HFFc6 (cell line): ENCODE data around the gene ABHD16B. TPM values are rescaled to one million over a fixed set of nuclear protein-coding genes. Genes with fewer than 3 reads are reported as not detected.
A peak's percentile ranks its signal among the peaks of the same experiment; 100 is the strongest.

ENCODE experiments used
- DNase-seq: peaks from one replicate; pipeline ENCODE4 v3.0.0-alpha.2; 2018
- H3K27ac Mint-ChIP-seq: 2 replicates; pipeline ENCODE4 v1.8.0; 2020; ENCODE audit warnings: mild to moderate bottlenecking, mixed read lengths
- H3K27me3 Mint-ChIP-seq: 2 replicates; pipeline ENCODE4 v1.8.0; 2021; ENCODE audit warnings: mild to moderate bottlenecking, moderate library complexity, mixed read lengths; ENCODE audit not compliant: insufficient read depth
- H3K36me3 Mint-ChIP-seq: 2 replicates; pipeline ENCODE4 v1.8.0; 2021; ENCODE audit warnings: low read depth, mixed read lengths
- H3K4me1 Mint-ChIP-seq: 2 replicates; pipeline ENCODE4 v1.8.0; 2020; ENCODE audit warnings: low read depth, mixed read lengths
- H3K4me3 Mint-ChIP-seq: 2 replicates; pipeline ENCODE4 v1.8.0; 2020; ENCODE audit warnings: mild to moderate bottlenecking, moderate library complexity, mixed read lengths
- H3K9me3 Mint-ChIP-seq: 2 replicates; pipeline ENCODE4 v1.8.0; 2020; ENCODE audit warnings: mild to moderate bottlenecking, mixed read lengths
- CTCF ChIP-seq: fragments of 200-600 bp; sonication (generic); IDR thresholded peaks from 2 replicates; pipeline ENCODE4 v1.5.0; 2021; ENCODE audit warnings: antibody characterized with exemption, mild to moderate bottlenecking
- total RNA-seq, 6 experiments: library from RNA; stranded (reverse); fragmentation: NEBNext Ultra II Directional; extraction: Animal tissue kit (Norgen Biotek cat#: 25700); gene quantifications; 2 replicates in 1 of 6; 3 replicates in 5 of 6; pipeline ENCODE4 v1.2.3, GENCODE V29; 2021

ABHD16B gene
- total RNA-seq, 6 experiments from 2014 or later: not detected

GRCh38 chr20:63903796-63904561 lies 42.7 kb downstream of the ABHD16B start:
- no peak for DNase-seq
- H3K27ac Mint-ChIP-seq: no peak overlapping the region; the same call in 1 of the 2 replicates
- H3K4me3 Mint-ChIP-seq: no peak overlapping the region
- H3K9me3 Mint-ChIP-seq: no peaks in the 10 kb centered on the region
- peaks cover 20% of the 10 kb centered on the region; the same call in 1 of the 2 replicates for H3K4me1 Mint-ChIP-seq
- H3K36me3 Mint-ChIP-seq: no peaks in the 10 kb centered on the region; the same call in 1 of the 2 replicates
- no peaks in the 10 kb centered on the region; the same call in 1 of the 2 replicates for H3K27me3 Mint-ChIP-seq
- TF ChIP-seq CTCF: no peak

- H3K4me3 Mint-ChIP-seq: no peak overlapping the region
Measured at GRCh38 chr20:63908008-63908682, 46.8 kb downstream of the ABHD16B start.

GRCh38 chr20:63911176-63911575 lies 49.9 kb downstream of the ABHD16B start:
- no peak for DNase-seq
- H3K27ac Mint-ChIP-seq: peak overlapping the region; percentile 40
- no peak for TF ChIP-seq CTCF
- H3K4me3 Mint-ChIP-seq: no peak overlapping the region
- H3K4me1 Mint-ChIP-seq: peaks cover 22% of the 10 kb centered on the region
- no peaks in the 10 kb centered on the region; the same call in 1 of the 2 replicates for H3K27me3 Mint-ChIP-seq
- H3K9me3 Mint-ChIP-seq: 0 out of 2 replicates have a peak, but pooled peaks cover 1% of the 10 kb centered on the region
- peaks cover 21% of the 10 kb centered on the region for H3K36me3 Mint-ChIP-seq

More at GRCh38 chr20:63908008-63908682, 46.8 kb downstream of the ABHD16B start:
- Mint-ChIP-seq H3K36me3 (peaks cover 7% of the 10 kb centered on the region), H3K4me1 (peaks cover 22% of the 10 kb centered on the region), H3K27me3 (no peaks in the 10 kb centered on the region; the same call in 1 of the 2 replicates), H3K9me3 (no peaks in the 10 kb centered on the region), H3K27ac (no peak overlapping the region)
- TF ChIP-seq CTCF: no peak
- DNase-seq: no peak

Other genes starting within 250 kb of the ABHD16B start
- gene GMEB2, start 234.4 kb upstream of the ABHD16B start, total RNA-seq: 10 to 100 TPM; 10.9 to 12.4 (median 12.0) TPM
- gene STMN3, start 208.1 kb upstream of the ABHD16B start, total RNA-seq: 1 to 10 TPM in 5 of 6 experiments, under 1 TPM in 1; 0.77 to 3.2 (median 1.5) TPM
- gene RTEL1, start 203.2 kb upstream of the ABHD16B start, total RNA-seq: 10 to 100 TPM; 19.0 to 26.8 (median 22.7) TPM
- gene TNFRSF6B, start 164.8 kb upstream of the ABHD16B start, total RNA-seq: 1 to 10 TPM in 3 of 6 experiments, under 1 TPM in 3; 0.33 to 1.8 (median 1.1) TPM
- 10 to 100 TPM; 35.1 to 44.2 (median 37.4) TPM for gene ARFRP1, start 153.5 kb upstream of the ABHD16B start, total RNA-seq
- gene ZGPAT, start 153.5 kb upstream of the ABHD16B start, total RNA-seq: 10 to 100 TPM; 18.3 to 22.9 (median 19.6) TPM
- 1 to 10 TPM; 3.4 to 6.1 (median 4.6) TPM for gene LIME1, start 124.8 kb upstream of the ABHD16B start, total RNA-seq
- 100 to 1,000 TPM in 3 of 6 experiments, 10 to 100 TPM in 3; 89.6 to 122 (median 102) TPM for gene SLC2A4RG, start 121.7 kb upstream of the ABHD16B start, total RNA-seq
- gene ZBTB46, start 30.2 kb upstream of the ABHD16B start, total RNA-seq: 1 to 10 TPM in 2 of 6 experiments, under 1 TPM in 4; 0.38 to 1.1 (median 0.64) TPM
- 100 to 1,000 TPM; 161 to 196 (median 169) TPM for gene TPD52L2, start 3.8 kb downstream of the ABHD16B start, total RNA-seq
- gene DNAJC5, start 33.6 kb downstream of the ABHD16B start, total RNA-seq: 10 to 100 TPM; 52.0 to 65.8 (median 56.2) TPM
- 10 to 100 TPM; 17.2 to 21.7 (median 19.4) TPM for gene UCKL1, start 94.9 kb downstream of the ABHD16B start, total RNA-seq
- gene ZNF512B, start 108.4 kb downstream of the ABHD16B start, total RNA-seq: 10 to 100 TPM; 20.7 to 26.1 (median 21.4) TPM
- gene SAMD10, start 118.1 kb downstream of the ABHD16B start, total RNA-seq: 1 to 10 TPM; 1.3 to 3.0 (median 2.1) TPM
- 10 to 100 TPM; 70.7 to 73.2 (median 72.9) TPM for gene PRPF6, start 119.6 kb downstream of the ABHD16B start, total RNA-seq
- gene C20orf204, start 174.7 kb downstream of the ABHD16B start, total RNA-seq: under 1 TPM; 0.32 to 0.57 (median 0.42) TPM
- gene SOX18, start 188.1 kb downstream of the ABHD16B start, total RNA-seq: under 1 TPM in 2 of 6 experiments, not detected in 4; 0.10 to 0.17 TPM
- 10 to 100 TPM; 36.8 to 47.4 (median 41.5) TPM for gene TCEA2, start 201.7 kb downstream of the ABHD16B start, total RNA-seq
- 10 to 100 TPM; 11.0 to 16.3 (median 12.9) TPM for gene RGS19, start 218.0 kb downstream of the ABHD16B start, total RNA-seq
- under 1 TPM; 0.27 to 1.00 (median 0.41) TPM for gene OPRL1, start 218.6 kb downstream of the ABHD16B start, total RNA-seq
- gene LKAAEAR1, start 222.9 kb downstream of the ABHD16B start, total RNA-seq: not detected
- gene NPBWR2, start 246.1 kb downstream of the ABHD16B start, total RNA-seq: not detected